GM19238 (cell line): ENCODE data around the gene MGLL.
"Not testable (repeated sequence)": the region's sequence is repeated elsewhere in the genome, so short reads cannot be mapped to it uniquely, and the experiment has no call there.

ENCODE experiments used
- DNase-seq: peaks from one replicate; pipeline ENCODE4 v3.0.0; 2011; ENCODE audit warnings: low spot score; ENCODE audit not compliant: insufficient read length

MGLL gene

DNA sequence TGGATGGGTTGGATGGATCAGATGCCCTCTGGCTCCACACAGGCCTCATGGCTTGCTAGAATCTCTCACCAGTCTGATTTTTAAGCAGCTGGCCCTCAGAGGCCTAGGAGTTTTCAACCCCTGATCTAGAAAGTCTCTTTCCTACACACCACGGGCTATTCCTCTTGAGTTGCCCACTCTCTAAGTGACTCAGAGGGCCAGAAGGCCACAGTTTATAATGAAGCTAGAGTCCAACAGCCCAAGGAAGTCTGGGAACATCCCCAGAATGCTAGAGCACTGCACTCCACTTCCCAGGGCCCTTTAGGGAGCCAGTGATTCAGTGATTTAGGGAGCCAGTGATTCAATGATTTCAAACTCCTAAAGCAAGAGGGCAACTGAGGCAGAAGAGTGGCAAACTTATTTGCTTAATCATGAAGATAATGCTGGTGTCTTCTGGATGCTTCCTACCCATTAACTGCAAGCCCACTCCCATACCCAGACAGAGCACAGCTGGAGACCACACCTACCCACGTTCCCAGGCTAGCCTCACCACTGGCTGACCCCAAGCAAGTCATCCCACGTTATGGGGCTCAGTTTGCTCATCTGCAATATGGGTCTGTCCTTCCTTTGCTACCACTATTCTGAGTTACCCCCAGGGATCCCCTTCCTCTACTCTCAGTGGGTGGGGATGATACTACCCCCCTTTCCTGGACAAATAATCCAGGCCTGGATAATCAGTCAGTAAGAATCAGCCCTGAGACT is 112.8 kb downstream of the MGLL start:
- DNase-seq: no peak

DNA sequence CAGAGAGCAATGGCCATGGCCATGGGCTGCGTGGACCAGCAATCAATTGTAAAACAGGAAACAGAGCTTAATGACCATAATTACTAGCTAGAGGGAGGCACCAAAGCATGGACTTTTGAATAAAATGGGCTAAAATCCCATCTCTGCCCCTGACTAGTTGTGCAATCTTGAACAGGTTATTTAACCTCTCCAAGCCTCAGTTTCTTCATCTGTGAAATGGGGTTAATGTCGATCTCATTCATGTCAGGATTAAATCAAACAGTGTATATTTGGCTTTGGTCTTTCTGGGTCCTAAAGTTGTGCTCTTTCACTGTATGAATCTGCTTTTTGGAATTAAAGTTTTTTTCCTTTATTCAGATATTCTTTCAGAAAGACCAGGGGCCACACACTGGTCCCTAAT is 113.5 kb downstream of the MGLL start:
- DNase-seq: no peak

DNA sequence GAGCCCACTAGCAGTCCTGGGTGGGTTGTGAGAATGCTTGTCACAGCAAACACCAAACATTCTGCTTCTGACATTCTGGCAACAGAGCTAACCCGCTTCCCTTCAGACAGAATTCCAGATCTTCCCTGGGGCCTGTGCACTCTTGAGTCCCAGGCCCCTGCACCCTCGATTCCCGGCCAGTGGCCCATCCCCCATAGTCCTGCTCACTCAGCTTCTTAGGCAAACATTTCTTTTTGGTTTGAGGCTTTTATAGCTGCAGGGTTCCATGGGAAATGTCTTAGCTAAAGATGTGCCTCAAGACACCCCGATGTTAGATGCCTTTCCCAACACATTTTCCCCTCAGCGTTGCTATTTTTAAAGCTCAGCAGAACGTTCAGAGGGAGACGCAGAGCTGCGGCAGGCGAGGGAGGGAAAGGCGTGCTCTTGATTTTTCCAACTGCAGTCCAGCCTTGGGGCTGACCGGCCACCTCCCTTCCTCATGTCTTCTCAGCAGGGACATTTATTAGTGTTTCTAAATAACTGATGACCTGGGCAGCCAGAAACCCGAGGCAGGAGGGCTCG is 114.4 kb downstream of the MGLL start:
- DNase-seq: no peak

DNA sequence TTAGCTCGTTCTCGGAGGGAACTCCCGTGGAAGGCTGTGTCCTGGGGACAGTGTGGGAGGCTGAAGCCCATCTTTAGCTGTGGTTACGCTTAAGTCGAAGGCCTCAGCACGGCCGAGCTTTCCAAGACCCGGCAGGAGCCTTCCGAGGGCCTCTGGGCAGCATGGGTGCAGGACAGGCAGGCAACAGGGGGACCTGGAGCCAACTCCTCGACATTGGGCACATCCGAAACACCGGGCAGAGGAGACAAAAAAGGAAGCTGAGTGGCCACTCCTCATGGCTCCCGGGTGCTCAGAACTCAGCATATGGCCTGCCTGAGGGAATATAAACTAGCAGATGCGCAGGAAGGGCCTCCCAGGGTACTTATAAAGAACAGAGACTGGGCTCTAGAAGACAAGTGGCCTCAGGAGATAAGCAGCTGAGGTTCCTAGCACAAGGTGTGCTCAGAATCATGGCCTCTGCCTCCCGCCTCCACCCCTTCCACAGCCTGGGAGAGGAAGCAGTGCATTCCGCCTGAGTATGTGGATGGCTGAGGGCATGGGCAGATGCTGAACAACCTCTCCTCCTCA is 115.4 kb downstream of the MGLL start:
- DNase-seq: no peak

DNA sequence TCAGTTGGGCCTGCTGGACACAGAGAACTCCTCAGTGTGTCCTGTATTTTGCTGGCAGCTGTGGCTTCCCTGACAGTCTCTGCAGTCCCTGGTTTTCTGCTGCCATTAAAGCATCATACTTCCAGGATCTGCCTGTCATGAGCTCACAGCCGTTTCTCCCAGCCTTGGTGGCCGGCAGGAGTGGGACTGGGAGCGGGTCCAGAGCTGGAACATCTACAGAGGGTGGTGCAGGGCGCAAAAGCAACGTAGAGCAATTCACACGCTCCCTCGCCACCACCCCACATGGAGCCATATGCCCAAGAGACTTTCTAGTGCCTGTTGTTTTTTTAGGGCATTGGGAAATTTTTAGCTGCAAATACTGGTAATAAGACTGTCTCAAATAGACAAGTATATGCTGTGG is 116.0 kb downstream of the MGLL start:
- DNase-seq: no peak

DNA sequence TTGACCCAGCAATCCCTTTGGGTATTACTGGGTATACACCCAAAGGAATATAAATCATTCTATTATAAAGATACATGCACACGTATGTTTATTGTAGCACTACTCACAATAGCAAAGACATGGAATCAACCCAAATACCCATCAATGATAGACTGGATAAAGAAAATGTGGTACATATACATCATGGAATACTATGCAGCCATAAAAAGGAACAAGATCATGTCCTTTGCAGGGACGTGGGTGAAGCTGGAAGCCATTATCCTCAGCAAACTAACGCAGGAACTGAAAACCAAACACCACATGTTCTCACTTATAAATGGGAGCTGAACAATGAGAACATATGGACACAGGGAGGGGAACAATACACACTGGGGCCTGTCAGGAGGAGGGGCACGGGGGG is 117.5 kb downstream of the MGLL start:
- DNase-seq: not testable (repeated sequence)

DNA sequence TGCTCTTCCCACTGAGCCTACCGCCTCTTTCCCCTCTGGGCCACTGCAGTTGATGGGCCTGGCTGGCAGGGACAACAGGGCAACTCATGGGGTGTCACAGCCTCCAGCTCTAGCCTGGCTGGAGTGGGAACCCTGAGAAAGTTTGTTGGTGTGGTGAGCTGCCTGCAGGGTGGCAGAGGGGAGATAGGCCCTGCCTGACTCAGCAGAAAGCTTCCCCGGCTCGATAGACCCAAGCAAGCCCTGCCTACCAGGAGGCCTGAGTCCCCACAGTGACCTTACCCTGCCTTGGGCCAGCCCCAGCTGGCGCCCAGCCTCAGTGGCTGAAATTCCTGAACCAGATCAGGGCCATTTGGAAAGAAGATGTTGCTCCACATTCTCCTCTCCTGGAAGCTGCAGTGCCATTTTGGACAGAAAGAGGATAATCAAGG is 120.2 kb downstream of the MGLL start:
- no peak for DNase-seq

DNA sequence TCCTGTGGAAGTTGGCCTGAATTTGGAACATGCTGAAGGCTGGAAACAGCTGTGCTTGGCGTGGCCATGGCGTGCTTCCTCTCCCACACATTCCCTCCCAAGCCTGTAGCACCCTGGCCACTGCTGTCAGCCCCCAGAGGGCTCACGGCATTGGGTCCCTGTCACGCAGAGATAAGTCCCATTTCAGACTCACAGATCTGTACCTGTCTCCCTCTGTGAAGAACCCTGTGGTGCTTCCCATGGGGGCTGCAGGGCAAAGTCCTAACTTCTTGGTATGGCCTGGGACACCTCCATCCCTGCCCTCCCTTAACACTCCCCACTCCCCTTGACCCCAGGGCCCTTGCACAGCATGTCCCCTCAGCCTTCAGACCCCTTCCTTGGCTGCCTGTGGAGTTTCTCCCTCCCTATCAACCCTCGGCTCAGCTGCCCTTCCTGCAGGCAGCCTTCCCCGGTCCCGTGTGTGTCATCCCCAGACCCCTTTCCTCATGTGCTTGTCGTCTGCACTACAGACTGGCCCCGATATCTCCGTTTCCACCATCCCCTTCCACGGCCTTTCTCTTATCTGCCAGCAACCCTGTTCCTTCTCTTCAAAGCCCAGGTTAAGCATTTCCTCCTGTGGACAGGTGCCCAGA is 120.9 kb downstream of the MGLL start:
- no peak for DNase-seq

DNA sequence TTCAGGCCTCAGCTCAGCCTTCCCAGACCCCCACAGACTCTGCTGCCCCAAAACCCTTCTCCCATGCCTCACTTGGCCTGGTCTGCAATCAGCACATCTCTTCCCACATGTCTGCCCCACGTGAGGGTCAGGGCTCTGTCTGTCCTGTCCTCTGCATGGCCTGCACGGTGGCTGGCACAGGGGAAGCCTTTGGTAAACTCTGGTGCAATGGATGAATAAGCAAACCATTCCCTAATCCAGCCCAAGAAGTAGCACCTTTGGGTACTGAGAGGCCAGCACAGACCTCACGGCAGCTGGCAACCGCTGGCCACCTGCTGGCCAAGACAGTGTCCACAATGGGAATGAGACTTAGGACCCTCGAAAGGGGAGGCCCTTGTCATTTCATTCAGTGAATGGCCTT is 121.9 kb downstream of the MGLL start:
- DNase-seq: no peak

DNA sequence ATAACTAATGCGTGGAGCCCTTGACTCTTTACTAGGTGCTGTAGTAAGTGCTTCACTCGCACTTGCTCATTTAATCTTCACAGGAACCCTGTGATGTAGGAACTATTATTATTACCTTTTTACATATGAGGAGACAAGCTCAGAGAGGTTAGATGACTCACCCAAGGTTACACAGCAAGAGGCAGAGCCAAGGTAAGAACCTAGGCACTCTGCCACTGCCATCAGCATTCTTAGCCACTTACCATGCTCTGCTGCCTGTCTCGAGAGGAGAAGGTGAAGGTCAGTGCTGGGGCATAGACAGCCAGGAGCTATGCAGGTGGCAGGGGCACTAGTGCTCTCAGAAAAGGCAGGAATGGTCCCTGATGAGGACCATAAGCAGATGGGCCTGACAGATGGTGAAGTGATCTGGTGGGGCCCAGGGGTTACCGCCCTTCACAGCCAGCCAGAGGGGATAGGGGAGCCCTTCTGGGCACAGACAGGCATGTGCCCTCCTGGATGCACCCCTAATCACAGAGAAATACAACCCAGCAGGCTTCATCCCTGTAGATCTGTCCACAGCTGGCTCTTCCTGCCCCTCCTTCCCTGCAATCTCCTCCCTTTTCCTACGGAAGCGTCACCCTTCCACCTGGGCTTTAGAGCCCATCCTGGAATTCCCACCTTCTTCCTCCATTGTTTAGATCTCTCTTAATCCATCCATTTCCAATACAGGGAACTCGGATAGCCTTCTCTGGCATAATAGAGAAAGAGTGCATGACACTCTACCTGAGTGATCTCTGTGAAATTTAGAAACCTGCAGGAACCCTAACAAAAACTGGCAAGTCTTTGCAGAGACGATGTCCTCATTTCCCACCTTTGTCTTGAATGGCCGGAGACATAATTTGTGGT is 122.7 kb downstream of the MGLL start:
- DNase-seq: no peak

DNA sequence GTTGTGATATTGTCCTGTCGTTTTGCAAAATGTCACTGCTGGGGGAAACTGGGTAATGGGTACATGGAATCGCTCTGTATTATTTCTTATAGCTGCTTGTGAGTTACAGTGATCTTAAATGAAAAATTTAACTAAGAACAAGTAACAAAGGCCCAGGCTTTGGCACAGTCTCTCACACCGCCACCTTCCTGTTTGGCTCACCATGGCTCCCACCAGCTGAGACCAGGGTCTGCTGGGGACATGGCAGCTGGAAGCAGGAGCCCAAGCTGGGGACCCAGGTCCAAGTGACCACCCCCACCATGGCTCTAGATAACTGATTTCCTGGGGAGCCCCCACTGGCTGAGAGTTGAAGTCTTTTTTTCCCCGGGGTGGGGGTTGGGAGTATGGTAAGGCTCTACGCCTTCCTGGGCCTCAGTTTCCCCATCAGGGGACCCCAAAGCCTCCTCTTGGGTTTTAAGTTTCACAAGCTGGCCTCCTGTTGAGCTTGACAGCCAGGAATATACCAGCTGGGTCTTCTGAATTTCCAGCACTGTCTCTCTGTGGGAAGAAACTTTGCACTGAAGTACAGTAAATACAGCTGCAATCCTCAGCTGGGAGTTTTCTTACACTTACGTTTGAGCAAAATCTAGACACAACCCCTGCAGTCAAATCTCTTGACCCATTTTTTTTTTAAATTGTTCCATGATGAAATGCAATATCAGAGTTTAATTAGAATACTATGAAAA is 123.5 kb downstream of the MGLL start:
- DNase-seq: no peak

DNA sequence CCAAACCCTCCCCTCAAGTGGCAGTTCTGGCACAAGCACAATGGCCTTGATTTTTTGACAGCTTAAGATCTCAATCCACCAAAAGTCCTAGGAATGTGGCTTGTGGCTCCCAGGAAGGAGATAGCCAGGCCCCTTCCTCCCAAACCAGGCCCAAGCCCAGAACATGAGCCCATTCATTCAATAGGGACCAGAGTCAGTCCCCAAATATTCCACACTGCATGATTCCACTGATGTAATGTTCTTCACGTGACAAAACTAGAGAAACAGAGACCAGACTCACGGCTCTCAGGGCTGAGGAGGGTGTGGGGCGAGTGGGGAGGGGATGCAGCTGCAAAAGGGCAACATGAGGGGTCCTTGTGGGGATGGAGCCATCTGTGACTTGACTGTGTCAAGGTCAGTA is 124.0 kb downstream of the MGLL start:
- no peak for DNase-seq

DNA sequence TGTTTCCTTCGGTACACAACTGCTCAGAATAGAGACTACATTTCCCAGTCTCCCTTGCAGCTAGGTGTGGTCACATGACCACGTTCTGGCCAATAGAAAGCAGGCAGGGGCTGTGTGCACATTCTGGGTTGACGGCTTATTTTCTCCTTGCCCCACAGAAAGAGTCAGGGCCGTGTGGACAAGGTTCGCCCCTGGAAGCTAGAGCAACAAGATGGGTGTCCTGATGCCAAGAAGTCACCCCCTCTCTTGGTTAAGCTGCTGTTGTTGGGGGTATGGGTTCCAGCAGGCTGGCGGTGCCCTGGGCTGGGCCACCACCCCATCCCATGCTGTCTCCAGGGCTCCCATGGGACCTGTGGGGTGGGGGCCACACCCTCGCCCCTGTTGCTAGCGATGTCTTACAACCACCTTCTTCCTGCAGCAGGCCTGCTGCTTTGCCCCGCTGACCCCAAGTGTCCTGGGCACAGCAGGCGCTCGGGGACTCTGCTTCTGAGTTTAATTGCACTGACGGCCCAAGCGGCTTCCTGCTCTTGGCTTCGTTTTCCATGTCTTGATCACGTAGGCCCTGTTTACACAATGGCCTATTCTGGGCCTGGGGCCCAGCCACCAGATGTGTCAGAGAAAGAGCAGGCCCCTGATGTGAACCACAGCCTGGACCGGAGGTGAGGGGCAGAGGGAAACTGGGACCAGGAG is 124.6 kb downstream of the MGLL start:
- peak; percentile 23 for DNase-seq

DNA sequence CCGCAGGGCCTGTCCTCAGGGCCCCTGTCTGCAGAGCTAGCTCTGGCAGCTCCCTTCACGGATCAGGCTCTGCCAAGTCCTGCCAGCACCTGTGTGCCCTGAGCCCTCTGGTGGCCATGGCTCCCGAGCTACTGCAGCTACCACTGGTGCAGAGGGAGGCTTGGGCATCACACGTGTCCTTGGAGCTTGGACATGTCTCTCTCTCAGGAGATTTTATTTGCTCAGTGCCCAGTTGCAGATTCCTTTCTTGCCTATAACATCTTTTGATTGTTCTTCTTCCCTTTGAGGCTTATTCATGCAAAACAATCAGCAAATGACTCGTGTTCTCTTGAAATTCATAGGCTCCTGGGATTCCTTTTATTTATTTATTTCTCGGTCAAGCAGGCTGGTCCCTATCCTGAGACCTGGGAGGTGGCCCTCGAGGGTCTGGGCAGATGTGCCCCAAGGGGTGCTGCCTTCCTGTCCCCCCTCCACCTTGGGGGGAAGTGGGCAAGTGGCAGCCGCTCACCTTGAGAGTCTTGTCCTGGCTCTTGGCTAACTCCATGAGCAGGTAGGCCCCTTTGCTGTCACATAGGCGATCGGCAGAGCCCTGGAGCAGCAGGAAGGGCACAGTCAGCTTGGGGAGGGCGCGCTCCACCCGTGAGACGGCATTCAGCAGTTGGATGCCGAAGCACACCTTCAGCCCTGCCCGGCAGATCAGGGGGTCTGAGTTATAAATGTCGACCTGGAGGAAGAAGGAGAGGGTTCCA is 127.7 kb downstream of the MGLL start:
- DNase-seq: no peak

DNA sequence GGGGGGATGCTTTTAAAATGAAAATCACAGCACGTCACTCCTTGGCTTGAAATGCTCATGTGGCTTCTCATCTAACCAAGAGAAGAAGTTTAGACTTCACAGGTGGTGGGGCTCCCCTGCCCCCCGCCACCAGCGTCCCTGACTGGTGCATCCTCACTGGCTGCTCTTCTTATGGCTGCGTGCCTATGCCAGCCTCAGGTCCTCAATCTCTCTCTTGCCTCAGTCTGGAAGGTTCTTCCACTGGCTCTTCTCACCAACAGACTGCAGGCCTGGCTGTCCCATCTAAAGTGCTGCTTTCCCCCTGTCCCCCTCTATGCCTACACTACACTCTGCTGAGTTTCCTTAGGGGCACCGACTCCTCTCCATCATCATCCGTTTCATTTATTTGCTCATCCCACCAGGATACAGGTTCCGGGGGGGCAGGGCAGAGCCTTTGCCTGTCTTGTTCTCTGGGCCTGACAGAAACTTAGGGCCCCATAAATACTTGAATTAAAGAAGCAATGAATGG is 128.9 kb downstream of the MGLL start:
- no peak for DNase-seq

DNA sequence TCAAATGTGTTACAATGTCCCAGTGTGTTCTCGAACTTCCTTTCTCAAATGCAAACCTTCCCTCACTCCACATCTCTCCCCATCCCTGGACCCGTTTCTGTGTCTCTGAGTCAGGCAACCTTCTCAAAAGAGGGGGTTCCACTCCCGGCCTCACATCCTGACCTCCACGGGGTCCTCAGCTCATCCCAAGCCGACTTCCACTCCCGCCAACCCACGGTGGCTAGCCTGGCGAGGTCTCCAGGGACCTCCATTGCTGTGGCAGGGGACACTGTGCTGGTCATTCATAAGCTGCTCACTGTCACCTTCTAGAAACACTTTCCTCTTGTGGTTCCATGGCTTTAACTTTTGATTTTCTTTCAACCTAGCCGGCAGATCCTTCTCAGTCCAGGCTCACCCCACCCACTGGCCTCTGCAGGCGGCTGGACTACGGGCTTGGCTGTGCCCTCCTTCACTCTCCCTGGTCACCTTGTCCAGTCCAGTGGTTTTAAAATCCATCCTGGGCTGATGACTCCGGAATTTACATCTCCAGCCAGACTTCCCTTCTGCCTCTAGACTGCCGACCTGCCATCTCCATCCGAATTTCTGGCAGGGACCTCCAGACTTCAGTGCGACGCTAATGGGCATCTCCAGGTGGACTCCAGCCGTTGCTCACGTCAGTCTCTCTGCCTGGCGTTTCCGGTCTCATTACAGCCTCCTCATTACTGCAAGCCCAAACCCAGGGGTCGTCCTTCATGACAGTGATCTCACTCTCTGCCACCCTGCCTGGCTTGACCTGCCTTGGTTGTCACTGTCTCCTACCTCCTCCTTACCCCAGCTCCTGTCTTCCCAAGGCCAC is 129.6 kb downstream of the MGLL start:
- no peak for DNase-seq

DNA sequence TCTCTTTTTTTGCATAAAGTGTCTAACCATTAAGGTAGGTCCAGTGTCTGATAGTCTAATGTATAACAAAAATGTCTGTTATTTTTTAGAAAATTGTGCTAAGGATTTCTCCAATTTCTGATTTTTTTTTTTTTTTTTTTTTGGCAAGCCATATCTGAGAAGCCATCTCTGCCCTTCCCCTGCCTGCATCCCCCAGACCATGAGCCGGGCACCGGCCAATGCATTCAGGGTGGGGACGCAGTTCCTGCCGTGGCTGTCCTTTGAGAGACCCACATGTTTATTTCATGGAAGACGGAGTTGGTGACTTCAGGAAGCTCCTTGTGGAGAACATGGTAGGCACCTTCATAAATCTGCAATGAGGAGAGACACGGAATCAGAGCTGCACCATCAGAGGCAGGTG is 130.3 kb downstream of the MGLL start:
- DNase-seq: no peak

DNA sequence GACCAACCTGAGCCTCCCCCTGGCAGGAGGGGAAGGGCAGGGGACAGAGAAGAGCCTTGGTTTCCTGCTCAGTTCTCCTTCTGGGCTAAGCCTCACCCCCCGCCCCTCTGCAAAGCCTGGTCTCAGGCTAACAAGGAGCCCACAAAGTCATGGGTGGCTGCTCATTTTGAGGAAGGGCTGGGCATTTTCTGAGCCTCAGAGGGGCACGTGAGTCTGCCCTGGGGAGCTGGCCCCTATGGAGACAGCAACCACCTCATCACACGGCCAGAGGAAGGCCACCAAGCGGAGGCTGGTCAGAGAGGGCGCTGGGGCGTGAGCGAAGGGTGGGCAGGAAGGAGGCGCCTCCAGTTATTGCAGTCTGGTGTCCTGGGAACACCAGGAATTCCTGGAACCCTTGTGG is 130.8 kb downstream of the MGLL start:
- DNase-seq: no peak
